IMR-90 (cell line): Measurements from ENCODE around the gene TELO2. TPM values are rescaled to one million over a fixed set of nuclear protein-coding genes. Genes with fewer than 3 reads are reported as not detected.

Experiments used
- ATAC-seq: fragments of 200-7000 bp; cut with Tn5 transposase; 2 replicates; pipeline ENCODE4 v1.9.1; 2020; ENCODE audit warnings: low read depth, mild to moderate bottlenecking, moderate library complexity
- BruUV-seq: library from RNA; stranded (reverse); fragments of 400-500 nt; replicated peaks from 2 replicates; lab custom pipeline; 2021; lab: Mats Ljungman, UMichigan
- CTCF ChIA-PET: fragments of 300-600 bp; formaldehyde crosslinking; extraction: SDS; loops from one replicate; lab custom pipeline; 2021; ENCODE audit warnings: antibody characterized with exemption; lab: Yijun Ruan, JAX
- POLR2A ChIA-PET: fragments of 300-600 bp; sonication (Branson Sonifier 250); formaldehyde crosslinking; loops from one replicate; lab custom pipeline; 2022; ENCODE audit warnings: antibody characterized with exemption; ENCODE audit not compliant: unreplicated experiment; lab: Charles Lee
- DNase-seq: peaks from one replicate; pipeline ENCODE4 v3.0.0; 2013
- H2AFZ ChIP-seq: replicated peaks from 2 replicates; pipeline ENCODE3; 2013; ENCODE audit warnings: low read length, mild to moderate bottlenecking; ENCODE audit not compliant: poor library complexity
- H2AK5ac ChIP-seq: 2 replicates; pipeline ENCODE4 v1.6.1; 2013; ENCODE audit warnings: low read depth, low read length, inconsistent platforms
- H2AK9ac ChIP-seq: replicated peaks from 2 replicates; pipeline ENCODE3; 2013; ENCODE audit warnings: mild to moderate bottlenecking, low read depth, low read length, moderate library complexity; ENCODE audit not compliant: poor library complexity
- H2BK120ac ChIP-seq: 2 replicates; pipeline ENCODE4 v1.6.1; 2013; ENCODE audit warnings: low read depth, low read length, inconsistent platforms
- H2BK15ac ChIP-seq: 3 replicates; pipeline ENCODE4 v1.6.1; 2013; ENCODE audit warnings: low read depth, low read length, inconsistent platforms
- H2BK20ac ChIP-seq: 2 replicates; pipeline ENCODE4 v1.6.1; 2013; ENCODE audit warnings: low read depth, mild to moderate bottlenecking, inconsistent platforms, low read length, moderate library complexity
- H2BK5ac ChIP-seq: 2 replicates; pipeline ENCODE4 v1.6.1; 2013; ENCODE audit warnings: mild to moderate bottlenecking, low read depth, low read length, inconsistent platforms; ENCODE audit not compliant: poor library complexity, severe bottlenecking
- H3K14ac ChIP-seq: replicated peaks from 2 replicates; pipeline ENCODE4 v1.6.1; 2013; ENCODE audit warnings: low read depth, low read length, inconsistent platforms
- H3K18ac ChIP-seq: 2 replicates; pipeline ENCODE4 v1.6.1; 2013; ENCODE audit warnings: low read depth, low read length, control low read depth
- H3K23ac ChIP-seq: 2 replicates; pipeline ENCODE4 v1.6.1; 2013; ENCODE audit warnings: low read depth, low read length, inconsistent platforms
- H3K27ac ChIP-seq: 2 replicates; pipeline ENCODE4 v1.5.1; 2013; ENCODE audit warnings: mild to moderate bottlenecking, control low read depth, low read length; ENCODE audit not compliant: insufficient read depth
- H3K27me3 ChIP-seq: 2 replicates; pipeline ENCODE4 v1.6.1; 2013; ENCODE audit warnings: low read length; ENCODE audit not compliant: control insufficient read depth, insufficient read depth
- H3K36me3 ChIP-seq: 2 replicates; pipeline ENCODE4 v1.6.1; 2013; ENCODE audit warnings: low read length, mixed read lengths; ENCODE audit not compliant: control insufficient read depth, insufficient read depth
- H3K4ac ChIP-seq: 2 replicates; pipeline ENCODE4 v1.6.1; 2013; ENCODE audit warnings: low read depth, low read length, inconsistent platforms
- H3K4me1 ChIP-seq: 2 replicates; pipeline ENCODE4 v1.6.1; 2013; ENCODE audit warnings: low read length, mixed read lengths; ENCODE audit not compliant: control insufficient read depth, insufficient read depth
- H3K4me2 ChIP-seq: 2 replicates; pipeline ENCODE4 v1.6.1; 2013; ENCODE audit warnings: low read depth, mild to moderate bottlenecking, control low read depth, low read length, moderate library complexity
- H3K4me3 ChIP-seq: 2 replicates; pipeline ENCODE4 v1.5.1; 2013; ENCODE audit warnings: low read depth, mild to moderate bottlenecking, control low read depth, low read length, moderate library complexity; ENCODE audit not compliant: insufficient read depth
- H3K56ac ChIP-seq: 2 replicates; pipeline ENCODE4 v1.6.1; 2013; ENCODE audit warnings: low read length, inconsistent platforms; ENCODE audit not compliant: insufficient read depth; ENCODE audit errors: extremely low read depth
- H3K79me1 ChIP-seq, 2 experiments: 2 replicates each; pipeline ENCODE4 v1.6.1; 2013; ENCODE audit warnings: low read length in 2 of 2, inconsistent platforms in 1 of 2, low read depth in 1 of 2
- H3K9ac ChIP-seq: 2 replicates; pipeline ENCODE4 v1.6.1; 2013; ENCODE audit warnings: low read depth, low read length, control low read depth
- H3K9me1 ChIP-seq: 2 replicates; pipeline ENCODE4 v1.6.1; 2013; ENCODE audit warnings: low read length, inconsistent platforms; ENCODE audit not compliant: insufficient read depth
- H3K9me3 ChIP-seq: 2 replicates; pipeline ENCODE4 v1.6.1; 2013; ENCODE audit warnings: low read length; ENCODE audit not compliant: control insufficient read depth, insufficient read depth
- H4K20me1 ChIP-seq: 2 replicates; pipeline ENCODE4 v1.6.1; 2013; ENCODE audit warnings: low read length, inconsistent platforms; ENCODE audit not compliant: insufficient read depth
- H4K5ac ChIP-seq: 2 replicates; pipeline ENCODE4 v1.6.1; 2013; ENCODE audit warnings: mild to moderate bottlenecking, low read depth, low read length, control low read depth
- H4K8ac ChIP-seq, 2 experiments: 2 replicates each; pipeline ENCODE4 v1.6.1; 2013; ENCODE audit warnings: low read depth in 2 of 2, low read length in 2 of 2, control low read depth in 1 of 2, inconsistent platforms in 1 of 2
- H4K91ac ChIP-seq: 2 replicates; pipeline ENCODE4 v1.6.1; 2013; ENCODE audit warnings: low read depth, low read length, inconsistent platforms; ENCODE audit not compliant: insufficient read depth
- CTCF ChIP-seq: conservative IDR thresholded peaks from 2 replicates; pipeline ENCODE4 v1.5.1; 2012; ENCODE audit warnings: mild to moderate bottlenecking, low read depth, low read length, improper control_type of control experiment
- FOS ChIP-seq: fragments of 150-350 bp; IDR thresholded peaks from 2 replicates; pipeline ENCODE4 v1.6.1; 2016; ENCODE audit warnings: low read depth, low read length
- MAFK ChIP-seq: IDR thresholded peaks from 2 replicates; pipeline ENCODE4 v1.6.1; 2012; ENCODE audit warnings: low read depth, low read length, improper control_type of control experiment
- MAZ ChIP-seq: IDR thresholded peaks from 2 replicates; pipeline ENCODE4 v1.6.1; 2012; ENCODE audit warnings: low read depth, mild to moderate bottlenecking, low read length, improper control_type of control experiment, moderate library complexity, borderline replicate concordance
- SMC3 ChIP-seq: fragments of 150-350 bp; IDR thresholded peaks from 2 replicates; pipeline ENCODE4 v1.6.1; 2016; ENCODE audit warnings: low read depth, mild to moderate bottlenecking, antibody characterized with exemption, low read length, moderate library complexity
- WGBS, 2 experiments: methylation state at CpG; one replicate each; pipeline versions ENCODE4 v1.1.5 to v1.1.7; 2013; ENCODE audit warnings: missing lambda C conversion rate in 2 of 2; ENCODE audit not compliant: insufficient read length in 1 of 2; ENCODE audit errors: extremely low coverage in 2 of 2; 5-methylcytosine and 5-hydroxymethylcytosine counted together
- dilution Hi-C: fragments of 300-500 bp; cut with HindIII; formaldehyde crosslinking; loops from one replicate; pipeline ENCODE4 v1.14.3; 2018; ENCODE audit warnings: low sequenced_read_pairs; ENCODE audit not compliant: unreplicated experiment
- in situ Hi-C: fragments of 300-500 bp; cut with MboI; formaldehyde crosslinking; loops from 3 replicates; pipeline ENCODE4 v1.14.3; 2019; ENCODE audit warnings: low sequenced_read_pairs, inconsistent platforms, mixed read lengths
- intact Hi-C: fragments of 100-400 bp; cut with micrococcal nuclease; formaldehyde crosslinking; loops from 2 replicates; pipeline ENCODE4 v1.10.0; 2022
- polyA plus RNA-seq, 3 experiments: library from polyadenylated mRNA; depleted of rRNA; stranded (reverse); fragments of >200 nt; gene quantifications; 2 replicates each; pipeline ENCODE4 v1.2.3, GENCODE V29; 2012; ENCODE audit warnings: low replicate concordance in 1 of 3
- total RNA-seq: library from RNA; depleted of rRNA; stranded (reverse); fragments of >200 nt; gene quantifications from 2 replicates; pipeline ENCODE4 v1.2.3, GENCODE V29; 2012

The TELO2 gene
- total and polyA plus RNA-seq, 2 of the 4 experiments (the other 2 are of a cell fraction): 6.6 to 26.6 TPM

- no TSS peak for BruUV-seq
- DNase-seq: no peak
- Histone ChIP-seq H3K4me3 (no peak overlapping the region), H3K18ac (no peak overlapping the region), H3K79me1 (peaks cover 0 to 4% of the 10 kb centered on the region in 2 experiments; a peak in 1 of 4 replicates), H2AK5ac (no peak overlapping the region), H3K9ac (no peak overlapping the region), H3K27ac (no peak overlapping the region), H4K5ac (no peak overlapping the region), H4K8ac (no peak overlapping the region), H3K9me3 (no peaks in the 10 kb centered on the region), H2AFZ (no peak overlapping the region), H3K56ac (no peak overlapping the region), H2BK20ac (no peak overlapping the region), H3K14ac (no peak overlapping the region), H2BK5ac (no peak overlapping the region), H2AK9ac (no peak overlapping the region), H2BK15ac (no peak overlapping the region), H4K91ac (no peak overlapping the region), H4K20me1 (no peaks in the 10 kb centered on the region), H3K36me3 (peaks cover 51% of the 10 kb centered on the region), H3K23ac (no peak overlapping the region), H2BK120ac (no peak overlapping the region), H3K4me1 (no peaks in the 10 kb centered on the region), H3K4me2 (no peak overlapping the region), H3K9me1 (no peaks in the 10 kb centered on the region), H3K27me3 (no peaks in the 10 kb centered on the region), H3K4ac (no peak overlapping the region)
- in situ Hi-C loops (no loop called here), dilution Hi-C loops (no loop called here), intact Hi-C loops (no loop called here)
- ChIA-PET CTCF (no interaction called here), POLR2A (no interaction called here)
- 92% methylated on average over 11 of the region's 17 CpGs; no CpG with 5 or more reads in 1 of the 2 experiments for WGBS, 2 experiments
- TF ChIP-seq MAFK (no peak), MAZ (no peak), SMC3 (no peak), CTCF (no peak), FOS (no peak)
- no peak for ATAC-seq
Observed at GRCh38 chr16:1454561-1454960, 38.6 kb upstream of the TELO2 start.
